CD4-positive, CD25-positive, alpha-beta regulatory T cell (primary cell): ENCODE measurements around the gene CLDN6. TPM values are rescaled to one million over a fixed set of nuclear protein-coding genes. Genes with fewer than 3 reads are reported as not detected.

Experiments used
- ATAC-seq, 2 donors: fragments of 150-1000 bp; cut with Tn5 transposase; one replicate each; pipeline ENCODE4 v1.10.0; 2021; ENCODE audit warnings: low read depth in 2 of 2, moderate number of reproducible peaks in 2 of 2, moderate library complexity in 1 of 2
- DNase-seq, 3 donors: peaks; one replicate each; pipeline versions ENCODE4 v3.0.0 to v3.0.0-alpha.2; 2012 to 2022; ENCODE audit warnings: mixed read lengths in 1 of 3
- H3K27ac ChIP-seq: one replicate; pipeline ENCODE4 v1.7.0; 2013; ENCODE audit warnings: mild to moderate bottlenecking, low read length; ENCODE audit not compliant: insufficient read depth, poor library complexity, severe bottlenecking
- H3K27me3 ChIP-seq: one replicate; pipeline ENCODE4 v1.7.0; 2013; ENCODE audit warnings: low read length; ENCODE audit not compliant: control insufficient read depth, insufficient read depth
- H3K36me3 ChIP-seq: one replicate; pipeline ENCODE4 v1.7.0; 2013; ENCODE audit warnings: mild to moderate bottlenecking, low read length, moderate library complexity; ENCODE audit not compliant: control insufficient read depth, insufficient read depth
- H3K4me1 ChIP-seq: 2 replicates; pipeline ENCODE4 v1.7.0; 2013; ENCODE audit warnings: mild to moderate bottlenecking, low read length; ENCODE audit not compliant: insufficient read depth, control insufficient read depth, poor library complexity, severe bottlenecking
- H3K4me3 ChIP-seq: one replicate; pipeline ENCODE4 v1.7.0; 2013; ENCODE audit warnings: low read depth, mild to moderate bottlenecking, low read length, moderate library complexity
- H3K9me3 ChIP-seq, 2 experiments: 1 replicate in 1 of 2; 2 replicates in 1 of 2; pipeline ENCODE4 v1.7.0; 2013; ENCODE audit warnings: low read length in 2 of 2, mild to moderate bottlenecking in 1 of 2, moderate library complexity in 1 of 2; ENCODE audit not compliant: control insufficient read depth in 2 of 2
- H3K27ac Mint-ChIP-seq, 3 donors: one replicate each; pipeline ENCODE4 v1.8.0; 2020 to 2022; ENCODE audit warnings: mild to moderate bottlenecking in 3 of 3, mixed read lengths in 3 of 3, moderate library complexity in 2 of 3
- H3K27me3 Mint-ChIP-seq: one replicate; pipeline ENCODE4 v1.8.0; 2022; ENCODE audit warnings: mild to moderate bottlenecking, mixed read lengths
- H3K36me3 Mint-ChIP-seq: one replicate; pipeline ENCODE4 v1.8.0; 2020; ENCODE audit warnings: mixed read lengths
- H3K4me1 Mint-ChIP-seq, 4 donors: one replicate each; pipeline ENCODE4 v1.8.0; 2020 to 2022; ENCODE audit warnings: mixed read lengths in 4 of 4, mild to moderate bottlenecking in 1 of 4
- H3K4me3 Mint-ChIP-seq, 4 donors: one replicate each; pipeline ENCODE4 v1.8.0; 2020 to 2022; ENCODE audit warnings: mild to moderate bottlenecking in 4 of 4, mixed read lengths in 4 of 4, moderate library complexity in 3 of 4
- H3K9me3 Mint-ChIP-seq, 7 donors: one replicate each; pipeline ENCODE4 v1.8.0; 2020 to 2022; ENCODE audit warnings: mixed read lengths in 7 of 7, mild to moderate bottlenecking in 3 of 7, moderate library complexity in 2 of 7
- polyA plus RNA-seq, 4 donors: library from polyadenylated mRNA; unstranded; fragments of 300-500 nt; fragmentation: Illumina TruSeq; gene quantifications; one replicate each; pipeline ENCODE4 v1.2.3, GENCODE V29; 2021
- total RNA-seq: library from RNA; stranded (reverse); gene quantifications from one replicate; pipeline ENCODE4 v1.2.3, GENCODE V29; 2022

Gene CLDN6
- total and polyA plus RNA-seq, 5 donors from 2014 or later = not detected

DNA sequence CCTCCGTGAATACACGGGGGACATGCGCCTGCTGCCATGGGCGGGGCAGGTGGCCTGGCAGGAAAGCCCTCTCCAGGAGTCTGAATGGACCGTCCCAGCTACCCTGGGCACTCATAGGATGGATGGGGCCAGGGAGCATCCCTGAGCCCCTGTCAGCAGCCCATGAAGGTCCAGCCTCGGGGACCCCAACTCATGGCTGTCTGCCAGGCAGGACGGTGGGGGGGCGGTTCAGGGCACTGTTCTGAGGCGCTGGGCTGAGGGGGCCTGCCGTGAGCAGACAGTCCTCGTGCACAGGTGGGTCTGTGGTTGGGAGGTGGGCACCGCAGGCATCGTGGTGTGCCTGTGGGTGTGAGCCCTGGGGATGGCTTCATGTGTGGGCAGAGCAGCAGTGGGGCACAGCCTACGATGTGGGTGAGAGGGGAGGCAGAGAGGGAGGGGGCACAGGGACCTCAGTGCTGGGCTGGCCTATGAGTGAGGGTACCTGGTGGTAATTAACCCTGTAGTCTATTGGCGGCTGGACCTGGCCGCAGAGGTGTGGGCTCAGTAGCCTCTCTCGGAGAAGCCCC is 31.3 kb downstream of the CLDN6 start:
- Histone ChIP-seq H3K9me3 (no peaks in the 10 kb centered on the region), H3K27ac (no peak overlapping the region), H3K36me3 (no peaks in the 10 kb centered on the region), H3K27me3 (no peaks in the 10 kb centered on the region), H3K4me3 (no peak overlapping the region), H3K4me1 (peaks cover 9% of the 10 kb centered on the region)
- no peaks in the 10 kb centered on the region for H3K9me3 Mint-ChIP-seq
- no peak overlapping the region for H3K4me3 Mint-ChIP-seq
- peaks cover 0 to 10% (median 2%) of the 10 kb centered on the region in 4 donors for H3K4me1 Mint-ChIP-seq
- no peak for ATAC-seq
- no peak overlapping the region for H3K27ac Mint-ChIP-seq
- no peaks in the 10 kb centered on the region for H3K36me3 Mint-ChIP-seq
- DNase-seq = no peak
- H3K27me3 Mint-ChIP-seq = peaks cover 16% of the 10 kb centered on the region

DNA sequence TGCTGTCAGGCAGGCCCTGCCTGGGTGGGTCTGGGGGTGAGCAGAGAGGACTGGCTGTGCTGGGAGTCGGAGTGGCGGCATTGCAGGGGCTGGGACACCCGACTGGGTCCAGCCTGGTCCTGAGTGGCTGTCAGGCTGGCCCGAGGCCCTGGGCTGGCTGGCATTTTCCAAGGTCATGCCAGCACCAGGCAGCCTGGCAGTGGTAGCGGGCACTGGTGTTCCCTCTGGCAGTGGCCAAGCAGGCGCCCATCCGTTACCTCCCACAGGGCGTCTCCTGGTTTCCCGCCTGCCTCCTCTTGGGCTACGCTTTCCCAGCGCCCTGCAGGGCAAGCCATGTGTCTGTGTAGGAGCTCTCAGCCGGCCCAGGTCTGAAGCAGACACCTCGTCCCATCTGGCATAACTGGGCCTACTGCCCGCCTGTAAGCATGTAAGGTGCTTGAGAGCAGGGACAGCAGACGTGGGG is 32.1 kb downstream of the CLDN6 start:
- DNase-seq (no peak), ATAC-seq (no peak)
- Mint-ChIP-seq H3K4me3 (peak overlapping the region in 1 of 4 donors; percentile 79), H3K4me1 (peaks cover 0 to 15% (median 4%) of the 10 kb centered on the region in 4 donors), H3K36me3 (no peaks in the 10 kb centered on the region), H3K27ac (peak overlapping the region in 1 of 3 donors; percentile 84), H3K27me3 (peaks cover 19% of the 10 kb centered on the region), H3K9me3 (no peaks in the 10 kb centered on the region)
- H3K36me3 ChIP-seq = no peaks in the 10 kb centered on the region
- H3K4me1 ChIP-seq = peaks cover 11% of the 10 kb centered on the region
- no peaks in the 10 kb centered on the region for H3K27me3 ChIP-seq
- no peak overlapping the region for H3K27ac ChIP-seq
- no peaks in the 10 kb centered on the region for H3K9me3 ChIP-seq
- H3K4me3 ChIP-seq = no peak overlapping the region

DNA sequence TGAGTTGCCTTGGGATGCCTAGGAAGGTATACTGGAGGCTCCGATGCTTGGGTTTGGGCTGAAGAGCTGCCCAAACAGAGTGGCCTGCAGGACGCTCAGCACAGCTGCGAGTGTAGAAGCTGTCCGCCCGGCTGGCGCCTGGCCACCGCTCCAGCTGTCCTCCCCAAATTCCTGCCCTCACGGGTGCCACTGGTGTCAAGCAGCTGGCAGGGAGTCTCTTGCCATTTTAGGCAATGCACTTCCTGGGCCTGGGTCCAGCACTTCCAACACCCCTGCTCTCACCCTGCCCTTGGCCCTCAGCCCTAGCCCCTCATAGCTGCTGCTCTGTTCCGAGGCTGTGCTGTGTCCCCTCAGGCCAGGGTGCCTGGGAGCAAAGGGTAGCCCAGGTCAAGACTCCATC is 32.5 kb downstream of the CLDN6 start:
- H3K9me3 ChIP-seq = no peaks in the 10 kb centered on the region
- H3K4me3 ChIP-seq = no peak overlapping the region
- no peak overlapping the region for H3K4me3 Mint-ChIP-seq
- no peaks in the 10 kb centered on the region for H3K36me3 ChIP-seq
- no peaks in the 10 kb centered on the region for H3K27me3 ChIP-seq
- H3K9me3 Mint-ChIP-seq = no peaks in the 10 kb centered on the region
- ATAC-seq (no peak), DNase-seq (no peak)
- no peak overlapping the region for H3K27ac ChIP-seq
- H3K36me3 Mint-ChIP-seq = no peaks in the 10 kb centered on the region
- peaks cover 19% of the 10 kb centered on the region for H3K27me3 Mint-ChIP-seq
- H3K4me1 ChIP-seq = peaks cover 15% of the 10 kb centered on the region
- H3K4me1 Mint-ChIP-seq = peaks cover 0 to 18% (median 4%) of the 10 kb centered on the region in 4 donors
- H3K27ac Mint-ChIP-seq = no peak overlapping the region

DNA sequence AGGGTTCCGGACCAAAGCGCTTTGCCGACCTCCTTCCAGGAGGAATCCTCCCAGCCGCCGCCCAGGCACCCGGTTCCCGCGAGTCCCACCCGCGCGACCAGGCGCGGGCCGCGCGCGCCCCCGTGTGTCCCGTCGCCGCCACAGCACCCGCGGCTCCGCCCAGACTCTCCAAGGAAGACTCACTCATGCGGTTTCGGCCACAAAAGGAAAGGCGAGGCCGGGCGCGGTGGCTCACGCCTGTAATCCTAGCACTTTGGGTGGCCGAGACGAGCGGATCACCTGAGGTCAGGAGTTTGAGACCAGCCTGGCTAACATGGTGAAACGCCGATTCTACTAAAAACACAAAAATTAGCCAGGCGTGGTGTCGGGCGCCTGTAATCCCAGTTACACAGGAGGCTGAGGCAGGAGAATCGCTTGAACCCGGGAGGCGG is 34.3 kb downstream of the CLDN6 start:
- H3K36me3 Mint-ChIP-seq = no peaks in the 10 kb centered on the region
- Histone ChIP-seq H3K27ac (no peak overlapping the region), H3K4me3 (no peak overlapping the region), H3K9me3 (no peaks in the 10 kb centered on the region), H3K36me3 (no peaks in the 10 kb centered on the region), H3K27me3 (no peaks in the 10 kb centered on the region), H3K4me1 (peaks cover 26% of the 10 kb centered on the region)
- H3K4me1 Mint-ChIP-seq = peaks cover 0 to 18% (median 4%) of the 10 kb centered on the region in 4 donors
- no peak overlapping the region for H3K27ac Mint-ChIP-seq
- H3K4me3 Mint-ChIP-seq = peak overlapping the region in 2 of 4 donors; percentile 15 to 50
- H3K9me3 Mint-ChIP-seq = no peaks in the 10 kb centered on the region
- ATAC-seq (peak; percentile 44 to 49), DNase-seq (peak; percentile 31 to 54 (median 52))
- peaks cover 19% of the 10 kb centered on the region for H3K27me3 Mint-ChIP-seq

DNA sequence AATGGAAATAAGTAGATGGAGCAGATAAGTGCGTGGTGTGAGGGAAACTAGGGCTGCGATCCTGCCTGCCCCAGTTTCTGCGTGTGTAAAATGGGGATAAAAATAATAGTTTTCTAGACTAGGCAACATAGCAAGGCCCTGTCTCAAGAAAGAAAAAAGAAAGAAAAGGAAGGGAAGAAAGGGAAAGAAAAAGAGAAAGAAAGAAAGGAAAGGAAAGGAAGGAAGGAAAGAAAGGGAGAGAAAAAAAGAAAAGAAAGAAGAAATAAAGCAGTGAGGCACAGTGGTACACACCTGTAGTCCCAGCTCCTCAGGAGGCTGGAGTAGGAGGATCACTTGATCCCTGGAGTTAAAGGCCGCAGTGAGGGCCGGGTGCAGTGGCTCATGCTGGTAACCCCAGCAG is 35.6 kb downstream of the CLDN6 start:
- Histone ChIP-seq H3K36me3 (no peaks in the 10 kb centered on the region), H3K27me3 (no peaks in the 10 kb centered on the region), H3K4me3 (no peak overlapping the region), H3K4me1 (peaks cover 26% of the 10 kb centered on the region), H3K27ac (no peak overlapping the region), H3K9me3 (no peaks in the 10 kb centered on the region)
- ATAC-seq = no peak
- Mint-ChIP-seq H3K9me3 (no peaks in the 10 kb centered on the region), H3K4me3 (peak overlapping the region; percentile 10 to 87 (median 73)), H3K36me3 (no peaks in the 10 kb centered on the region), H3K4me1 (peaks cover 0 to 18% (median 4%) of the 10 kb centered on the region in 4 donors), H3K27me3 (peaks cover 13% of the 10 kb centered on the region), H3K27ac (peak overlapping the region in 1 of 3 donors; percentile 42)
- DNase-seq = no peak

DNA sequence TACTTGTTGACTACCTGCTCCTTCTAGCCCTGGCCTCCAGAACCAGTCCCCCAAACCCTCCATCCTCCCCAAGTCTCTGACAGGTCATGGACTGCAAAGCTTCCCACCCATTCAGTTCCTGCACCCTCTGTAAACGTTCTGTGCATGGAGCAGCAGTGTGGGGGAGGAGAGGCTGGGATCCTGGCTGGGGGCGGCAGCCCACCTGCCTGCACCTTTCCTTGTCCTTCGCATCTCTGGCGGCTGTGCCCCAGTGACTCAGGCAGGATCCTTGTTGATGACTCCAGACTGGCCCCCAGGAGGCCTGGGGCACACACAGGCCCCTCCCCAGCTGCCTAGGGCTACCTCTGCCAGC is 36.1 kb downstream of the CLDN6 start:
- Mint-ChIP-seq H3K27ac (no peak overlapping the region), H3K4me3 (peak overlapping the region in 3 of 4 donors; percentile 81 to 87 (median 83)), H3K27me3 (peaks cover 13% of the 10 kb centered on the region), H3K36me3 (no peaks in the 10 kb centered on the region), H3K4me1 (peaks cover 0 to 18% (median 4%) of the 10 kb centered on the region in 4 donors), H3K9me3 (no peaks in the 10 kb centered on the region)
- ATAC-seq (no peak), DNase-seq (no peak)
- Histone ChIP-seq H3K36me3 (no peaks in the 10 kb centered on the region), H3K9me3 (no peaks in the 10 kb centered on the region), H3K27me3 (no peaks in the 10 kb centered on the region), H3K27ac (no peak overlapping the region), H3K4me1 (peaks cover 26% of the 10 kb centered on the region), H3K4me3 (no peak overlapping the region)

DNA sequence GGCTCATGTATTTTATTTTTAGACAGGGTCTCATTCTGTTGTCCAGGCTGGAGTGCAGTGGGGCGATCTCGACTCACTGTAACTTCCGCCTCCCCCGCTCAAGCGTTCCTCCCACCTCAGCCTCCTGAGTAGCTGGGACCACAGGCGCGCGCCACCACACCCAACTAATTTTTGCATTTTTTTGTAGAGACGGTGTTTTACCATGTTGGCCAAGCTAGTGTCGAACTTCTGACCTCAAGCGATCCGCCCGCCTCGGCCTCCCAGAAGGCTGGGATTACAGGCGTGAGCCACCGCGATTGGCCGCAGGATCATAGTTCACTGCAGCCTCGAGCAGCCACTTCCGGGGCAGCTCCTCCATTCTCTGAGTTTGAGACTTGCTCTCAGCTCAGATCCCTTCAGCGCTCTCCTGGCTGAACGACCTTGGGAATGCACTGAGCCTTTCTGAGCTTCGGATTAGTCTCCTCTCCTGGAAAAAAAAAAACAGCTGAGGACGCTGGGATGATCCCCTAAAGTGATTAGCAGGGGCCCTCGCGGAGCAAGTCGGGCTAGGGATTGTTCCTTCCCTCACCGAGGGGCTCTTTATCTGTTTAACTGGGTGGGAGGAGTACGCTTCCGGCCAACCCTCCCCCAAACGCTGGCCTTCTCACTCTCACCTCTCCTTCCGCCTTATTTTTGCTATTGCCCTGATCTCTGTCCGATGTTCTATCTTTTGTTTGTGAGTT is 36.6 kb downstream of the CLDN6 start:
- H3K27me3 Mint-ChIP-seq = peaks cover 13% of the 10 kb centered on the region
- H3K36me3 ChIP-seq = no peaks in the 10 kb centered on the region
- no peak overlapping the region for H3K4me3 ChIP-seq
- no peaks in the 10 kb centered on the region for H3K9me3 Mint-ChIP-seq
- H3K36me3 Mint-ChIP-seq = no peaks in the 10 kb centered on the region
- peak overlapping the region; percentile 81 to 87 (median 84) for H3K4me3 Mint-ChIP-seq
- H3K4me1 Mint-ChIP-seq = peaks cover 0 to 18% (median 4%) of the 10 kb centered on the region in 4 donors
- DNase-seq (no peak), ATAC-seq (no peak)
- peak overlapping the region in 2 of 3 donors; percentile 74 to 81 for H3K27ac Mint-ChIP-seq
- peaks cover 26% of the 10 kb centered on the region for H3K4me1 ChIP-seq
- H3K27me3 ChIP-seq = no peaks in the 10 kb centered on the region
- H3K27ac ChIP-seq = no peak overlapping the region
- H3K9me3 ChIP-seq = no peaks in the 10 kb centered on the region
